ENCODE measurements around the gene CD320. TPM values are rescaled to one million over a fixed set of nuclear protein-coding genes. Genes with fewer than 3 reads are reported as not detected.
A peak's percentile ranks its signal among the peaks of the same experiment; 100 is the strongest.
"Not testable (repeated sequence)": the region's sequence is repeated elsewhere in the genome, so short reads cannot be mapped to it uniquely, and the experiment has no call there.

Gene CD320
- polyA plus RNA-seq, 1 experiment = 22.6 TPM

GRCh38 chr19:8352134-8352827 lies 44.1 kb upstream of the CD320 start:
- Histone ChIP-seq H3K27me3 (ENCODE audit: control insufficient read depth, insufficient read depth, low read length) (no peaks in the 10 kb centered on the region), H3K27ac (ENCODE audit: low read depth, low read length) (no peak overlapping the region), H3K4me3 (ENCODE audit: low read depth, low read length) (no peak overlapping the region), H3K9me3 (ENCODE audit: control insufficient read depth, insufficient read depth, low read length) (peaks cover 6% of the 10 kb centered on the region; the same call in 1 of the 2 replicates)
- no peak for DNase-seq (ENCODE audit: low read depth, low spot score)
- no peak for TF ChIP-seq CTCF (IDR thresholded peaks at IDR 0.05; ENCODE audit: low read depth, low read length)
- CTCF ChIA-PET = interaction anchor here (0.7 to 4.9 kb wide), 14 partner anchors 9 to 449 kb away, joined by 3 to 53 read pairs (median 8); partner anchors contain the start of genes ANGPTL4, MAP2K7, MARCHF2 and RAB11B
- POLR2A ChIA-PET = interaction anchor here (0.6 to 0.9 kb wide), 5 partner anchors 17 to 142 kb away, joined by 3 to 11 read pairs (median 6); partner anchors contain the start of gene RAB11B

DNA sequence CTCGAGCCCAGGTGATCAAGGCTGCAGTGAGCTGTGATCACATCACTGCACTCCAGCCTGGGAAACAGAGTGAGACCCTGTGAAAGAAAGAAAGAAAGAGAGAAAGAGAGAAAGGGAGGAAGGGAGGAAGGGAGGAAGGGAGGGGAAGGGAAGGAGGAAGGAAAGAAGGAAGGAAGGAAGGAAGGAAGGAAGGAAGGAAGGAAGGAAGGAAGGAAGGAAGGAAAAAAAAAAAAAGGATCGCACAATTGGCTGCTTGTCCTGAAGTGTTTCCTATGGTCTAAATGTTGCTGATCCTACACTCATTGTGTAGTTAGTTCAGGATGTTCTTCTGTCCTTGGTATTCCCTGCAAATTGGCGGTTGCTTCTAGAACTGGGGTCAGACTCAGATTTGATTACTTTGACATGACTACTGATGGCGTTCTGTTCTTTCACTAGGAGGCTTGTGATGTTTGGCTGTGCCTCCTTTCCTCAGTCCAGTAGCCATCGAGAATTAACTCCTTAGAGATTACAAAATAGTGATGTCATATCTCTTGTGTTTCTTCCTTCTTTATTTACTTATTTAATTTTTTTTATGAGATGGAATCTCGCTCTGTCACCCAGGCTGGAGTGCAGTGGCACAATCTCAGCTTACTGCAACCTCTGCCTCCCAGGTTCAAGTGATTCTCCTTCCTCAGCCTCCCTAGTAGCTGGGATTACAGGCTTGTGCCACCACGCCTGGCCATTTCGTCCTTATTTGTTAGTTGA lies 41.6 kb upstream of the CD320 start:
- POLR2A ChIA-PET; CTCF ChIA-PET; H3K4me3 ChIP-seq (ENCODE audit: low read depth, low read length); H3K27me3 ChIP-seq (ENCODE audit: control insufficient read depth, insufficient read depth, low read length); DNase-seq (ENCODE audit: low read depth, low spot score); H3K9me3 ChIP-seq (ENCODE audit: control insufficient read depth, insufficient read depth, low read length); H3K27ac ChIP-seq (ENCODE audit: low read depth, low read length): not testable (repeated sequence)

DNA sequence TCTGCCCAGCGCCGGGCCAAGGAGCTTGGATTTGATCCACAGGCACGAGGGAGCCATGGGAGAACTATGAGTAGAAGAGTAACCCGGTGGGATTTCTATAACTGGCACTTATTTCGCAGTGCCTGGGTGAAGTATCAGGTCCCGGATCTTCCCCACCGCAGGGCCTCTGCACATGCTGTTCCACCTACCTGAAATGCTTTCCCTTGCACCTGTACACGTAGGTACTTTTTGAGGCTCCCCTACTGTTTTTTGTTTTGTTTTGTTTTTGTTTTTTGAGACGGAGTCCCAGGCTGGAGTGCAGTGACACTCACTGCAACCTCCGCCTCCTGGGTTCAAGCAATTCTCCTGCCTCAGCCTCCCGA lies 35.3 kb upstream of the CD320 start:
- POLR2A ChIA-PET = interaction anchor here (0.6 to 0.7 kb wide), 2 partner anchors 8 to 116 kb away, joined by 3 read pairs; no protein-coding TSS in a partner anchor
- CTCF ChIA-PET = interaction anchor here (0.7 to 3.1 kb wide), 2 partner anchors 11 to 238 kb away, joined by 3 to 19 read pairs; no protein-coding TSS in a partner anchor
- no peak for TF ChIP-seq CTCF (IDR thresholded peaks at IDR 0.05; ENCODE audit: low read depth, low read length)
- DNase-seq (ENCODE audit: low read depth, low spot score) = no peak
- Histone ChIP-seq H3K27me3 (ENCODE audit: control insufficient read depth, insufficient read depth, low read length) (peaks cover 23% of the 10 kb centered on the region), H3K27ac (ENCODE audit: low read depth, low read length) (no peak overlapping the region), H3K4me3 (ENCODE audit: low read depth, low read length) (peak overlapping the region; percentile 31; the same call in 1 of the 2 replicates), H3K9me3 (ENCODE audit: control insufficient read depth, insufficient read depth, low read length) (no peaks in the 10 kb centered on the region; the same call in 1 of the 2 replicates)

DNA sequence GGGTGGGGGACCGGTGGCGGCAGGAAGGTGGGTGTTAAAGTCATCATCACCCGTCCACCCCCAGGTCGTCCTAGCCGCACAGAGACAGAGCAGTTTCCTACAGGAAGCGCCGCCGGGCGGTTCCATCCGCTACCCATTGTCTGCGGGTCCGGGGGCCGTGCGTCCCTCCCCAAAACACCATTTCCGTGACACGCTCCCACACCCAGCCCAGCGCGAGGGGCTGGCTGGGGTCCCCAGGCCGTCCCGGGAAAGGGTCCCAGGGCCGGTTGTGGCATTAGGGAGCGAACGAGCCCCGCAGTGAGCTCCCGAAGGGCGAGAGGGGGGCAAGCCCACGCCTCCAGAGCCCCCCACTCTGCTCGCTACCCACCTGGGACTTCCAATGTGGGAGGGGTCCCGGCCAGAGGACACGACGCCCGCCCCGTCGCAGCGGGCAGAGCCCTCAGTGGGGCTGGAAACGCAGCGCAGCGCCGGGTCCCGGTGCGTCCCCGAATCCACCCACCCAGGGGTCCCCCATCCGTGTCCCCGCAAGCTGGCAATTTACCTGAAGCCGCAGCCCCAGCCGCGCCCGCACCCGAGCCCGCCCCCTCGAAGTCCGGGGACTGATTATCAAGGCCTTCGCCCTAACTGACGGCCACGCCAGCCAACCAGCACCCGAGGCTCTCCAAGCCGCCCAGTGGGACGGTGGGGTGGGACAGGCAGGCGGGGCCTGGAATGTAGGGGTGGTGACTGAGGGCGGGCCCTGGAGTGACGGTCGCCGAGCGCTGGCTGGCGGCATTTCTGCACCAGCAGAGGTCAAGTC lies 34.7 kb upstream of the CD320 start, which contains the start of gene KANK3:
Gene KANK3 (minus strand): TSS at position 579 of the 799 bp plus-strand sequence. CDS start 5,434 bp downstream, outside the sequence.
- Histone ChIP-seq H3K4me3 (ENCODE audit: low read depth, low read length) (peak within 1 kb of the TSS; percentile 31; the same call in 1 of the 2 replicates), H3K27ac (ENCODE audit: low read depth, low read length) (no peak within 1 kb of the TSS), H3K27me3 (ENCODE audit: control insufficient read depth, insufficient read depth, low read length) (peaks cover 23% of the 10 kb centered on the region), H3K9me3 (ENCODE audit: control insufficient read depth, insufficient read depth, low read length) (no peaks in the 10 kb centered on the region; the same call in 1 of the 2 replicates)
- ChIA-PET CTCF (interaction anchor here (3.1 kb wide), 1 partner anchor 11 kb away, joined by 19 read pairs; no protein-coding TSS in a partner anchor), POLR2A (interaction anchor here (0.6 kb wide), 1 partner anchor 18 kb away, joined by 8 read pairs; no protein-coding TSS in a partner anchor)
- DNase-seq (ENCODE audit: low read depth, low spot score) = peak; percentile 73
- TF ChIP-seq CTCF (IDR thresholded peaks at IDR 0.05; ENCODE audit: low read depth, low read length) = no peak

DNA sequence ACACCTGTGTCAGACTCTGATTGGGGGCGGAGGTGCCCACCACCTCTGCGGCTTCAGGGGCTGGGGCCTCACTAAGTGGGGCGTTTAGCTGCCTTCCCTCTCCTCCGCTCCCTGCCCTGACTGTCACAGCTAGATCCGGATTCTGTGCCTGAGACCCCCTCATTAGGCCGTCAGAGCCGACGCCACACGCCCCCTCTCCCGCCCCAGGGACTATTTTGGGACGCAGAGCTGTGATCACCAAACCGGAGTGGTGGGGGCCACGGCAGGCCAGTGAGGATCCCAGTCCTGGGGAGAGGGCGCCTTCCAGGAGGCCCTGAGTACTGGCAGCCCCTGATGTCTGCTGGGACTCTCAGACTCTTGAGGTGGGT lies 34.1 kb upstream of the CD320 start:
- CTCF ChIA-PET = interaction anchor here (3.1 kb wide), 2 partner anchors 12 kb away, joined by 19 to 25 read pairs; no protein-coding TSS in a partner anchor
- no peak overlapping the region for H3K4me3 ChIP-seq (ENCODE audit: low read depth, low read length)
- TF ChIP-seq CTCF (IDR thresholded peaks at IDR 0.05; ENCODE audit: low read depth, low read length) = no peak
- no peak overlapping the region for H3K27ac ChIP-seq (ENCODE audit: low read depth, low read length)
- peaks cover 25% of the 10 kb centered on the region for H3K27me3 ChIP-seq (ENCODE audit: control insufficient read depth, insufficient read depth, low read length)
- H3K9me3 ChIP-seq (ENCODE audit: control insufficient read depth, insufficient read depth, low read length) = no peaks in the 10 kb centered on the region; the same call in 1 of the 2 replicates
- POLR2A ChIA-PET = interaction anchor here (0.6 kb wide), 1 partner anchor 17 kb away, joined by 8 read pairs; no protein-coding TSS in a partner anchor
- no peak for DNase-seq (ENCODE audit: low read depth, low spot score)

GRCh38 chr19:8341504-8341903 lies 33.3 kb upstream of the CD320 start:
- not testable (repeated sequence) for H3K4me3 ChIP-seq (ENCODE audit: low read depth, low read length); DNase-seq (ENCODE audit: low read depth, low spot score); H3K9me3 ChIP-seq (ENCODE audit: control insufficient read depth, insufficient read depth, low read length); H3K27ac ChIP-seq (ENCODE audit: low read depth, low read length)
- POLR2A ChIA-PET = interaction anchor here (0.7 to 0.8 kb wide), 3 partner anchors 20 to 183 kb away, joined by 5 to 6 read pairs (median 6); partner anchors contain the start of gene RPS28
- CTCF ChIA-PET = interaction anchor here (0.6 to 3.1 kb wide), 4 partner anchors 12 to 543 kb away, joined by 3 to 25 read pairs (median 4); no protein-coding TSS in a partner anchor
- peaks cover 25% of the 10 kb centered on the region for H3K27me3 ChIP-seq (ENCODE audit: control insufficient read depth, insufficient read depth, low read length)
